Chondrocyte (in vitro differentiated cells): ENCODE measurements around the gene CAPN8. TPM values are rescaled to one million over a fixed set of nuclear protein-coding genes. Genes with fewer than 3 reads are reported as not detected.

Experiments
- DNase-seq: peaks from one replicate; pipeline ENCODE4 v3.0.0; 2021; ENCODE audit warnings: mixed read lengths, low spot score
- H3K27ac Mint-ChIP-seq: one replicate; pipeline ENCODE4 v1.8.0; 2021; ENCODE audit warnings: mild to moderate bottlenecking, moderate library complexity, mixed read lengths; ENCODE audit not compliant: unreplicated experiment
- H3K27me3 Mint-ChIP-seq: 2 replicates; pipeline ENCODE4 v1.8.0; 2021; ENCODE audit warnings: low read depth, mixed read lengths
- H3K36me3 Mint-ChIP-seq: 2 replicates; pipeline ENCODE4 v1.8.0; 2021; ENCODE audit warnings: low read depth, mixed read lengths
- H3K4me1 Mint-ChIP-seq: 2 replicates; pipeline ENCODE4 v1.8.0; 2021; ENCODE audit warnings: low read depth, mild to moderate bottlenecking, mixed read lengths
- H3K4me3 Mint-ChIP-seq: one replicate; pipeline ENCODE4 v1.8.0; 2021; ENCODE audit warnings: mild to moderate bottlenecking, moderate library complexity, mixed read lengths; ENCODE audit not compliant: unreplicated experiment
- H3K9me3 Mint-ChIP-seq: 2 replicates; pipeline ENCODE4 v1.8.0; 2021; ENCODE audit warnings: low read depth, mixed read lengths
- CTCF ChIP-seq: fragments of 200-600 bp; sonication (generic); IDR thresholded peaks from 2 replicates; pipeline ENCODE4 v1.5.0; 2021; ENCODE audit warnings: antibody characterized with exemption, mild to moderate bottlenecking, moderate library complexity
- total RNA-seq: library from RNA; stranded (reverse); gene quantifications from 3 replicates; pipeline ENCODE4 v1.2.1, GENCODE V29; 2021

CAPN8 gene
- total RNA-seq, 1 donor from 2014 or later = not detected

GRCh38 chr1:223645903-223646302 is 19.6 kb downstream of the CAPN8 start:
- Mint-ChIP-seq H3K4me3 (no peak overlapping the region), H3K27me3 (peaks cover 36% of the 10 kb centered on the region), H3K9me3 (no peaks in the 10 kb centered on the region), H3K36me3 (no peaks in the 10 kb centered on the region), H3K27ac (no peak overlapping the region), H3K4me1 (no peaks in the 10 kb centered on the region)
- no peak for TF ChIP-seq CTCF
- DNase-seq = no peak

GRCh38 chr1:223642237-223642636 is 23.3 kb downstream of the CAPN8 start:
- H3K9me3 Mint-ChIP-seq = no peaks in the 10 kb centered on the region
- H3K4me1 Mint-ChIP-seq = no peaks in the 10 kb centered on the region
- no peak for TF ChIP-seq CTCF
- no peak overlapping the region for H3K4me3 Mint-ChIP-seq
- DNase-seq = no peak
- no peak overlapping the region for H3K27ac Mint-ChIP-seq
- peaks cover 48% of the 10 kb centered on the region for H3K27me3 Mint-ChIP-seq
- no peaks in the 10 kb centered on the region for H3K36me3 Mint-ChIP-seq

GRCh38 chr1:223641523-223642039 is 23.9 kb downstream of the CAPN8 start:
- H3K27me3 Mint-ChIP-seq = peaks cover 49% of the 10 kb centered on the region
- TF ChIP-seq CTCF = no peak
- no peaks in the 10 kb centered on the region for H3K4me1 Mint-ChIP-seq
- H3K4me3 Mint-ChIP-seq = no peak overlapping the region
- DNase-seq = no peak
- H3K36me3 Mint-ChIP-seq = no peaks in the 10 kb centered on the region
- H3K9me3 Mint-ChIP-seq = no peaks in the 10 kb centered on the region
- no peak overlapping the region for H3K27ac Mint-ChIP-seq

- no peak for DNase-seq
- no peak for TF ChIP-seq CTCF
- Mint-ChIP-seq H3K4me1 (no peaks in the 10 kb centered on the region), H3K27ac (no peak overlapping the region), H3K27me3 (peaks cover 53% of the 10 kb centered on the region), H3K4me3 (no peak overlapping the region), H3K36me3 (no peaks in the 10 kb centered on the region), H3K9me3 (no peaks in the 10 kb centered on the region)
Measured at GRCh38 chr1:223639331-223639749, 26.2 kb downstream of the CAPN8 start.

- Mint-ChIP-seq H3K9me3 (no peaks in the 10 kb centered on the region), H3K4me1 (no peaks in the 10 kb centered on the region), H3K27ac (no peak overlapping the region), H3K36me3 (peaks cover 1% of the 10 kb centered on the region), H3K27me3 (peaks cover 42% of the 10 kb centered on the region), H3K4me3 (no peak overlapping the region)
- TF ChIP-seq CTCF = no peak
- DNase-seq = no peak
Measured at GRCh38 chr1:223635236-223635635, 30.3 kb downstream of the CAPN8 start.
